ENCODE measurements around the gene RP2.

Gene RP2

GRCh38 chrX:46918434-46918833 lies 81.6 kb downstream of the RP2 start:
- TF ChIP-seq GATA3 (IDR thresholded peaks at IDR 0.05; ENCODE audit: low read depth, low read length) (no peak), GATA2 (IDR thresholded peaks at IDR 0.05; ENCODE audit: low read depth, low read length) (no peak)

GRCh38 chrX:46920235-46920634 lies 83.4 kb downstream of the RP2 start:
- TF ChIP-seq GATA2 (IDR thresholded peaks at IDR 0.05; ENCODE audit: low read depth, low read length) (no peak), GATA3 (IDR thresholded peaks at IDR 0.05; ENCODE audit: low read depth, low read length) (no peak)

- TF ChIP-seq GATA2 (IDR thresholded peaks at IDR 0.05; ENCODE audit: low read depth, low read length) (no peak), GATA3 (IDR thresholded peaks at IDR 0.05; ENCODE audit: low read depth, low read length) (no peak)
Measured at GRCh38 chrX:46922611-46923010, 85.8 kb downstream of the RP2 start.

GRCh38 chrX:46927718-46928117 lies 90.9 kb downstream of the RP2 start:
- TF ChIP-seq GATA3 (IDR thresholded peaks at IDR 0.05; ENCODE audit: low read depth, low read length) = no peak
- TF ChIP-seq GATA2 (IDR thresholded peaks at IDR 0.05; ENCODE audit: low read depth, low read length) = no peak

DNA sequence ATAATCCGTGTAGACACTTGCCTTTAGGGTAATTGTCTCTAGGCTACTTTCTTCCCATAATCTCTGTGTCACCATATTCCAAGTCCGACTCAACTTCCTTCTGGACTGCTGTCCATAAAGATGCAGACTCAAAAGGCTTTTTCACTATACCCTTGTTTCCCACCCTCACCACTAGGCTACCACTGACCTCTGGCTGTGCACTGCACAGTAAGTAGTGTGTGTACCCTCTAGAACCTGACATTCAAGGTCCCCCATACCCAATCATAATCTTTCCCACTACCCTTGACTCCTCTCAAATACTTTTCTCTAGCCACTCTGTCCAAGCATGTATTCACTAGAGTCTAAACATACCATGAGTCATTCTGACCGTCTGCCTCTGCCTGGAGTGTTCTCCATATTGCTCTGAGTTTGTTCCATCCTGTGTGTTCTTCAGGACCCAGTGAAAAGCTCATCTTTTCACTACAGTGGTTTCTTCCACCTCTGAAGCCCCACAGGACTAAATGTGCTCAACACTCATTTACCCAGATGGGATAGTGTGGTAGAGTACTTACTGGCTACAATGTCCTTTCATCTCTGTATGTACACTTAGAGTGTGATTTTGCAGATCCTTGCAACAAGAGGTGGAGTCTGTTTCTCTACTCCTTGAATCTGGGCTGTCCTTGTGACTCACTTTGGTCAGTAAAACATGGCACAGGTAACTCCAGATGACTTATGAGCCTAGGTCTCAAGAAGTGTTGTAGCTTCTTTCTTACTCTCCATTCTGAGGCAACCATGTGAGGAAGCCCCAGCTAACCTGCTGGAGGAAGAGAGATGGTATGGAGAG lies 92.8 kb downstream of the RP2 start:
- TF ChIP-seq GATA3 (IDR thresholded peaks at IDR 0.05; ENCODE audit: low read depth, low read length) = no peak
- TF ChIP-seq GATA2 (IDR thresholded peaks at IDR 0.05; ENCODE audit: low read depth, low read length) = no peak

Measured in SH-SY5Y (cell line).